Mucosa of rectum (tissue), 2 donors: Measurements from ENCODE around the gene ATG14.
A peak's percentile ranks its signal among the peaks of the same experiment; 100 is the strongest.

Experiments
- H3K27ac ChIP-seq, 2 donors: one replicate each; pipeline ENCODE4 v1.7.0; 2013; ENCODE audit warnings: inconsistent platforms in 2 of 2, low read depth in 2 of 2, low read length in 2 of 2
- H3K27me3 ChIP-seq, 2 donors: one replicate each; pipeline ENCODE4 v1.7.0; 2013; ENCODE audit warnings: low read length in 2 of 2; ENCODE audit not compliant: control insufficient read depth in 2 of 2, insufficient read depth in 2 of 2
- H3K36me3 ChIP-seq, 2 donors: one replicate each; pipeline ENCODE4 v1.7.0; 2013; ENCODE audit warnings: low read length in 2 of 2; ENCODE audit not compliant: control insufficient read depth in 2 of 2, insufficient read depth in 2 of 2
- H3K4me1 ChIP-seq, 2 donors: one replicate each; pipeline ENCODE4 v1.7.0; 2013; ENCODE audit warnings: low read length in 2 of 2, mild to moderate bottlenecking in 1 of 2; ENCODE audit not compliant: control insufficient read depth in 2 of 2, insufficient read depth in 2 of 2
- H3K4me3 ChIP-seq, 2 donors: one replicate each; pipeline ENCODE4 v1.7.0; 2013; ENCODE audit warnings: low read length in 2 of 2
- H3K9ac ChIP-seq, 2 donors: one replicate each; pipeline ENCODE4 v1.7.0; 2013; ENCODE audit warnings: low read length in 2 of 2, low read depth in 1 of 2, mild to moderate bottlenecking in 1 of 2
- H3K9me3 ChIP-seq, 2 donors: one replicate each; pipeline ENCODE4 v1.7.0; 2013; ENCODE audit warnings: low read length in 2 of 2; ENCODE audit not compliant: control insufficient read depth in 2 of 2
- donor health status: healthy.
- donor health status: Normal muscosa, but diverticular disease.

ATG14 gene

DNA sequence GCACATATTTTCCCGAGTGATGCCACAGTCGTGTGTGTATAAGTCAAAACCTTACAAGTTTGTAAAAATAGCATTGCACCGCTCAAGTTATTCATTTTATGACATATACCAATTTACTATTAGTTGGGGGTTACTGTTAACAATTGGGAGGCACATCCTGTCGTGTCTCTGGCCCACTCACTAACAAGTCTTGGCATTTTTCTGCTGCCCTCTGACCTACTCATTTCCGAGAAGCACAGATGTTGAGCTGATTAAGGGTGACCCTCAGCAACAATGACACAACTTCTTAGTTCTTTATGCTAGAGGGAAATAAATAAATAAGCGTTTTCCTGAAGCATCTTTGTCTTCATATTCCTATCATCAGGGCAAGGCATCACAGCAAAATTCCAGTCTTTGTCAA is 6.8 kb upstream of the ATG14 start:
- Histone ChIP-seq H3K4me1 (peaks cover 4 to 7% of the 10 kb centered on the region in 2 donors), H3K4me3 (no peak overlapping the region), H3K9me3 (no peaks in the 10 kb centered on the region), H3K27ac (no peak overlapping the region), H3K27me3 (no peaks in the 10 kb centered on the region), H3K36me3 (no peaks in the 10 kb centered on the region), H3K9ac (no peak overlapping the region)

GRCh38 chr14:55417955-55418354 is 6.3 kb upstream of the ATG14 start:
- Histone ChIP-seq H3K27ac (no peak overlapping the region), H3K9me3 (no peaks in the 10 kb centered on the region), H3K4me3 (no peak overlapping the region), H3K27me3 (no peaks in the 10 kb centered on the region), H3K36me3 (no peaks in the 10 kb centered on the region), H3K4me1 (peaks cover 3 to 7% of the 10 kb centered on the region in 2 donors), H3K9ac (no peak overlapping the region)

DNA sequence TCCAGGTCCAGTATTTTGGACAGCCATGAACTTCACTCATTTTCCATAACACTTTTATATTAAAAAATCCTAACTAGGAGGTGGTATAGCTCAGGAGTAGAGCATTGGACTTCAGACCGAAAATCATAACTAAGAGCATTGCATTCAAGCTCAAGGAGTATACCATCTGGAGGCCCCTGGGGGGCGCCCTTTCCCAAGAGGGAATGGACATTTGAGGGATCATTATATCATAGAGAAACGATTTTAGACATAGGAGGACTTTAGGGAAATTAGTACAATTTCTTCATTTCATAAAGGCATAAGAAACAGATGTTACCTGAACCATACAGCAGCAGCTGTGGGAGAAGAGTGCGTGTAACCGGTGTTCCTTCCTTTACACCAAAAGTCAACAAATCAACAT is 5.2 kb upstream of the ATG14 start:
- Histone ChIP-seq H3K27me3 (no peaks in the 10 kb centered on the region), H3K4me1 (peaks cover 8 to 11% of the 10 kb centered on the region in 2 donors), H3K36me3 (no peaks in the 10 kb centered on the region), H3K9me3 (no peaks in the 10 kb centered on the region), H3K27ac (no peak overlapping the region), H3K4me3 (no peak overlapping the region), H3K9ac (peak overlapping the region in 1 of 2 donors; percentile 4)

GRCh38 chr14:55414551-55414950 is 2.9 kb upstream of the ATG14 start:
- H3K27ac ChIP-seq = no peak overlapping the region
- no peaks in the 10 kb centered on the region for H3K36me3 ChIP-seq
- no peak overlapping the region for H3K9ac ChIP-seq
- no peaks in the 10 kb centered on the region for H3K9me3 ChIP-seq
- no peak overlapping the region for H3K4me3 ChIP-seq
- H3K27me3 ChIP-seq = no peaks in the 10 kb centered on the region
- peaks cover 17% of the 10 kb centered on the region in 2 donors for H3K4me1 ChIP-seq

GRCh38 chr14:55412676-55413075 is 1.0 kb upstream of the ATG14 start:
- H3K36me3 ChIP-seq = no peaks in the 10 kb centered on the region
- no peak overlapping the region for H3K27ac ChIP-seq
- H3K9ac ChIP-seq = no peak overlapping the region
- H3K9me3 ChIP-seq = no peaks in the 10 kb centered on the region
- no peaks in the 10 kb centered on the region for H3K27me3 ChIP-seq
- peaks cover 17 to 19% of the 10 kb centered on the region in 2 donors for H3K4me1 ChIP-seq
- H3K4me3 ChIP-seq = peak overlapping the region in 1 of 2 donors; percentile 95

DNA sequence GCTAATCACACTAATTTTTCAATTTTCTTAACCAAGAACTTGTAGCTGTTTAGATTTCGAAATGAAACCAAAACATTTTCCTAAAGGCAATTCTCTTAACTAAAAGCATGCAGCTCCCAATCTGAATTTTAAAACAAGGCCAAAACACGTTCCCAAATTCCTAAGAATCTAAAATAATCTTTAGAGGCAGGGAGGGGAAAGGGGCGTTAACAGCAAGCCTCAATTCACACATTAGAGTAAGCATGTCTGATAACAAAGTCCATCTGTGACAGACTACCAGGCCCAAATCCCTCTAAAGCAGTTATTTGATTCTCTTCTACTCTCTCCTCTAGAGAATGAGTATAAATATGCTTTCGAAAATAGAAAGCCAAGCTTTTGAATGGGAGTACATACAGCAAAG is 754 bp downstream of the ATG14 start:
- Histone ChIP-seq H3K4me1 (peaks cover 10 to 16% of the 10 kb centered on the region in 2 donors), H3K27ac (peak overlapping the region in 1 of 2 donors; percentile 74), H3K9ac (peak overlapping the region; percentile 79 to 85), H3K4me3 (peak overlapping the region; percentile 93 to 95), H3K9me3 (no peaks in the 10 kb centered on the region), H3K36me3 (no peaks in the 10 kb centered on the region), H3K27me3 (no peaks in the 10 kb centered on the region)

DNA sequence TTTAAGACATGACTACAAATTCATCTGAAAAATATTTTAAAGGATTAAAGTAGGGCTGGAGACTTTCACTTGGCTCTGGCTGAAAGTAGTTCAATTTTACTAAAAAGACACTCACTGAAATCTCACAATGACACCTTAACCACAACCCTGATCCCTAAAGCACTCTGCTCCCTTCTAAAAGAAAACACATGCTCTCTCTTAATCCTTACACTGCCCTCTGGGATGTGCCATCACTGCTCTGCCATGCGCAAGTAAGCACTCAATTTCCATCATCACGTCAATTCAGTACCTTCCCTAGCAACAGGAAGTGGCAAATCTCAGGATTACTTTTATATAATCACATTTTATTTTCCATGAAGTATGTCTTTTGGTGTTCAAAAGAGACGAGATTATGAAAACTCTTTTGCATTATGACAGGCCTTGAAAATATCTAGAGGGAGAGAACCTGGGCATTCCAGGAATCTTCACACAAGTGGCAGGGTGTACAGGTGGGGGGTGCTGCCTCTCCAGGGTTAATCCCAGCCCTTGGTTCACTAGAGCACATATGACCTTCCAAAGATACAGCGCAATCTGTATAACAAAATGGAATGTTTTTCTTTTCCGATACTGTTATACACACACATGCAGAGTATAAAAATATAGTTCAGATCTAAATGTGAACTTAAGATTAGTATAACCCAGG is 7.3 kb downstream of the ATG14 start:
- H3K36me3 ChIP-seq = no peaks in the 10 kb centered on the region

GRCh38 chr14:55401751-55402150 is 9.9 kb downstream of the ATG14 start:
- no peak overlapping the region for H3K9ac ChIP-seq
- H3K4me1 ChIP-seq = no peaks in the 10 kb centered on the region
- peaks cover 0 to 3% of the 10 kb centered on the region in 2 donors for H3K36me3 ChIP-seq
- no peak overlapping the region for H3K27ac ChIP-seq
- H3K27me3 ChIP-seq = no peaks in the 10 kb centered on the region
- no peak overlapping the region for H3K4me3 ChIP-seq
- no peaks in the 10 kb centered on the region for H3K9me3 ChIP-seq

More for the DNA sequence above, 7.3 kb downstream of the ATG14 start:
- Histone ChIP-seq H3K27me3 (no peaks in the 10 kb centered on the region), H3K9ac (no peak overlapping the region), H3K4me3 (no peak overlapping the region), H3K27ac (no peak overlapping the region), H3K4me1 (no peaks in the 10 kb centered on the region), H3K9me3 (no peaks in the 10 kb centered on the region)

DNA sequence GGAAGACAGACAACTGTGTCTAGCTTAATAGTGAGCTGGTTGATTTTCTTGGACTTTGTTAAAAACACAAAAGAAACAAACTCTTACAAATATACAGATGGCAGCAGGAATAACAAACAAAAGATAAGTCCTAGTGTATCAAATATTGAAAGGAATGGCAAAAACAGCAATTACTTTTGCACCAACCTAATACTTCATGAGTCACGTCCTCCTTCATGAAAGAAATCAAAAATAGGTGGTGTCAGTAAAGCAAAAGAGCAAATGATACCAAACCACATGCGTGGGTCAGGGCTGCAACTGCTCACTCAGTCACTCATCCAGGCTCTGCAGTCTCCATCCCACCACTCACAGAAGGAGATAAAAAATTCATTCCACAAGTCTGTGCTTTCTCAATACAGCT is 11.8 kb downstream of the ATG14 start:
- Histone ChIP-seq H3K27ac (no peak overlapping the region), H3K36me3 (peaks cover 3 to 7% of the 10 kb centered on the region in 2 donors), H3K27me3 (no peaks in the 10 kb centered on the region), H3K9ac (no peak overlapping the region), H3K9me3 (no peaks in the 10 kb centered on the region), H3K4me1 (no peaks in the 10 kb centered on the region), H3K4me3 (no peak overlapping the region)

GRCh38 chr14:55399183-55399582 is 12.4 kb downstream of the ATG14 start:
- H3K4me1 ChIP-seq = no peaks in the 10 kb centered on the region
- H3K4me3 ChIP-seq = no peak overlapping the region
- peaks cover 9 to 11% of the 10 kb centered on the region in 2 donors for H3K36me3 ChIP-seq
- H3K9me3 ChIP-seq = no peaks in the 10 kb centered on the region
- H3K27ac ChIP-seq = no peak overlapping the region
- H3K9ac ChIP-seq = no peak overlapping the region
- H3K27me3 ChIP-seq = no peaks in the 10 kb centered on the region
